Measurements from ENCODE around the gene GPR150.

The GPR150 gene

DNA sequence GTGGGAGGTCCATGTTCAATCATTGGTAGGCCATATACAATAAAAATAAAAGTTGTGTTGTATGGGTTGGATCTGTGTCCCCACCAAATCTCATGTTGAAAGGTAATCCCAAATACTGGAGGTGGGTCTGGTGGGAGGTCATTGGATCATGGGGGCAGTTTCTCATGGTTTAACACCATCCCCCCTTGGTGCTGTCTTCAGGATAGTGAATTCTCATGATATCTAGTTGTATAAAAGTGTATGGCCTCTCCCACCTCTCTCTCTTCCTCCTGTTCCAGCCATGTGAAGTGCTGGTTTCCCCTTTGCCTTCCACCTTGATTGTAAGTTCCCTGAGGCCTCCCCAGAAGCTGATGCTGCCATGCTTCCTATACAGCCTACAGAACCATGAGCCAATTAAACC, 47.8 kb downstream of the GPR150 start:
- in situ Hi-C loops (cut with HindIII; ENCODE audit: low pct_unique_long_range_greater_than_20kb, low sequenced_read_pairs), result no loop called here
- no peak for TF ChIP-seq JUND (IDR thresholded peaks at IDR 0.05; ENCODE audit: low read depth)
- no peak for DNase-seq (ENCODE audit: low read depth in 1 of 2, low spot score in 1 of 2)

DNA sequence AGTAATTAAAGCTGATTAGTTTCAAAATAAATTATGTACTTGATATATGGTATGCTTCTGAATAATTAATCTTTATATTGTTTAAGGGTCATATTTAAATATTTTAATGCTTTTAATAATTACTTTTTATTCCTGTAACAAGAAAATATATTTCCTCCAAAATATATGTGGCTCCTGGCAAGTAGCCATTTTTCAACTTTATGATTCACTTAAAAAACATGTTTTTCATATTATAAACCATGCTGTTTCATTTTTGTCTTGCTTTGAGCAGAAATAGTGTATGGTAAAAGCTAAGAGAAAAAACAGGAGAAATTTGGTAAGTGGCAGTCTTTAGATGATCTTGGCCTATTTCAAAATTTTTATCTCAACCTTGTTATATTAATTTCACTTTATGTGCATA, 48.3 kb downstream of the GPR150 start:
- no peak for DNase-seq (ENCODE audit: low read depth in 1 of 2, low spot score in 1 of 2)
- TF ChIP-seq JUND (IDR thresholded peaks at IDR 0.05; ENCODE audit: low read depth), result no peak
- in situ Hi-C loops (cut with HindIII; ENCODE audit: low pct_unique_long_range_greater_than_20kb, low sequenced_read_pairs), result no loop called here

DNA sequence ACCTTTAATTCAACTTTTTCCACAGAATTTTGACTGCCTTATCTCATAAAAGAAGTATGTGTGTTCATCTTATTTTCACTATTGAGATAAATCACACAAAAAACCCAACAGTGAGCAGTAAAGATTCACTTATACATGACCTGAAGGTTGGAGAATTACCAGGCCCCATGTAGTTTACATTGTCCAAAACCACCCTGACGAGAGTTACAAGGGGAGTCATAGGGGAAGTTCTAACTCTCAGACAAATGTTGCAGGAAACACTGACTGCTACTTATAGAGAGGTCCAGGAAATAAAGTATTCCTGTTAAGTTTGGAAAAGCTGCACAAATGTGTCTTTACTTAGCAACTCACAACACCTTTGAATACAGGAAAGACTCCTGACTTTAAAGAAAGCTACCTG, 48.8 kb downstream of the GPR150 start:
- in situ Hi-C loops (cut with HindIII; ENCODE audit: low pct_unique_long_range_greater_than_20kb, low sequenced_read_pairs), result no loop called here
- no peak for DNase-seq (ENCODE audit: low read depth in 1 of 2, low spot score in 1 of 2)
- TF ChIP-seq JUND (IDR thresholded peaks at IDR 0.05; ENCODE audit: low read depth), result no peak

DNA sequence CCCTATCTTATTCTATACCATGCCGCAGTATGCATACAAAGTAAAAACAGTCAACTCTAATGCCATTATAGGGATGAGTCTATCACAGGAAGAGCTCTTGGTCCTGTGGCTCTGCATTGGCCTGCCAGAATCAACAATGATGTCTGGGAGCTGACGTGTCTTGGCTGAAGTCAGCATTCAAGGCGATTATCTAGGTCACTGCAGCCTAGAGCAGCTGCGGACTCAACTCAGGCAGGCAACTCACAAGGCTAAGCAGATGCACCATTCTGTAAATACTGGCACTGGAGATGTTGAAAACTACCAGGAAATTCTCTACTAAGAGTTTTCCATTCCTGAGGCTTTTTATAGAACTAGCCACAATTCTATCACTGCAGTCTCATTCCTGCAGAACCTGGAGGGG, 49.7 kb downstream of the GPR150 start:
- in situ Hi-C loops (cut with HindIII; ENCODE audit: low pct_unique_long_range_greater_than_20kb, low sequenced_read_pairs), result no loop called here
- no peak for DNase-seq (ENCODE audit: low read depth in 1 of 2, low spot score in 1 of 2)
- TF ChIP-seq JUND (IDR thresholded peaks at IDR 0.05; ENCODE audit: low read depth), result no peak

DNA sequence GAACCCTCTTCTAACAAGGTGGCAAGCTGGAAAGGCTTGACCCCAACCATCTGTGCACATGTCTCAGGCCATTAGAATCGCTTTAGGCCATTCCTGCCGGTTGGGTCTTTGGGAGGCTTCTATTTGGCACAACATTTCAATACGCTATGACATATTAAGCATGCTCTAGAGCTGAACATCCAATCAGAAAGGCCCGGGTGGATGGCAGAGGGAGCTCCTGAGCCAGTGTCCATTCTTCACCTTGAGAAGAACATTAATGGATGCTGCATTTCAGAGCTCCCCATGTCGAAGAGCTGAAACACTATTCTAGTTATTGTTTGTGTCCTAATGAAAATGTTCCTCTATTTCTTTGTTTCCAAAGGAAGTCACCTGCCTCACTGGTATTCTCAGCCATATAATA, 50.1 kb downstream of the GPR150 start:
- no peak for DNase-seq (ENCODE audit: low read depth in 1 of 2, low spot score in 1 of 2)
- in situ Hi-C loops (cut with HindIII; ENCODE audit: low pct_unique_long_range_greater_than_20kb, low sequenced_read_pairs), result no loop called here
- TF ChIP-seq JUND (IDR thresholded peaks at IDR 0.05; ENCODE audit: low read depth), result no peak

DNA sequence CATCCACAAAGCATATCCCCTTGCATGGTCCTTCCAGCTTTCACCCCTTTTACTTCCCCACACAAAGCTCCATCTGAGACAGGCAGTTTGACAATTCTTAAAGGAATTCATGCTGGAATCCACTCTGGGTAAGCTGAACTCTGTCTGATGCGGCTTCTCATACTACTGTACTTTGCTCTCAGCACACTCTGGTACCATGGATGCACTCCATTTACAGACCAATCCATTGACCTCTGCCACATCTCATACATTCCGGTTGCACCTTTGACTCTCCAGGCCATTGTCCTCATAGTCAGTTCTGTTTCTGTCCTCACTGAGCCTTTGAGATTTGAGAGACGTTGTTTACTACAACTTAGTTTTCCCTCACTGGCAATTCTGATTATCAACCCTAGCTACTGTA, 50.7 kb downstream of the GPR150 start:
- in situ Hi-C loops (cut with HindIII; ENCODE audit: low pct_unique_long_range_greater_than_20kb, low sequenced_read_pairs), result no loop called here
- no peak for DNase-seq (ENCODE audit: low read depth in 1 of 2, low spot score in 1 of 2)
- TF ChIP-seq JUND (IDR thresholded peaks at IDR 0.05; ENCODE audit: low read depth), result no peak
